Measurements from ENCODE around the gene TRIM44. TPM values are rescaled to one million over a fixed set of nuclear protein-coding genes. Genes with fewer than 3 reads are reported as not detected.

TRIM44 gene
- total RNA-seq, 4 donors from 2014 or later, result 35.6 to 70.6 (median 43.2) TPM

DNA sequence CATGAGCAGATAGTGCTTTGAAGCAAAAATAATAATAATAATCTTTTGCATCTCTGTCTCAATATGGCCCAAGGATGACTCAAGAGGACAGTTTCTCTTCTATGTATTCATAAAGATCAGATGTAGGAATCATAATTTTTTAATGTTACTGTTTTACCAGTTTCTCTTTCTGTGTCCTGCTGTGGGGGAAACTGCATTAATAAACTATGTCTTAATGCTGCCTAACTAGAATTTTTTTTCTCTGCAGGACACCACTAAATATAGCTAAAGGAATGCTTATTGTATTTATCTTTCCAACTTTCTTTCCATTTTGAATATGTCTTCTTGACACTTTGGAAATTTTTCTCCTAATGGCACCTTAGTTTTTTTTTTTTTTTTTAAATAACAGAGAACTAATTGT is 37.8 kb upstream of the TRIM44 start:
- no peak overlapping the region for H3K27ac ChIP-seq
- ATAC-seq, result no peak
- H3K9me3 ChIP-seq, result no peaks in the 10 kb centered on the region
- peaks cover 0 to 6% (median 3%) of the 10 kb centered on the region in 3 donors for H3K4me1 ChIP-seq
- no peak for TF ChIP-seq EP300 (IDR thresholded peaks at IDR 0.05)
- TF ChIP-seq CTCF (IDR thresholded peaks at IDR 0.05), result no peak
- no peak overlapping the region for H3K4me3 ChIP-seq
- peaks cover 50% of the 10 kb centered on the region for H3K27me3 ChIP-seq
- no peaks in the 10 kb centered on the region for H3K36me3 ChIP-seq

GRCh38 chr11:35626501-35626900 is 36.1 kb upstream of the TRIM44 start:
- no peak for TF ChIP-seq EP300 (IDR thresholded peaks at IDR 0.05)
- no peak for TF ChIP-seq POLR2AphosphoS5 (IDR thresholded peaks at IDR 0.05)
- no peak for TF ChIP-seq POLR2A (IDR thresholded peaks at IDR 0.05)
- TF ChIP-seq CTCF (IDR thresholded peaks at IDR 0.05), result no peak
- peaks cover 36% of the 10 kb centered on the region for H3K27me3 ChIP-seq
- H3K4me1 ChIP-seq, result no peaks in the 10 kb centered on the region
- H3K36me3 ChIP-seq, result no peaks in the 10 kb centered on the region
- H3K27ac ChIP-seq, result no peak overlapping the region
- H3K9me3 ChIP-seq, result no peaks in the 10 kb centered on the region
- WGBS, 2 donors (ENCODE audit: low coverage in 1 of 2), result 71 to 100% methylated on average over 2 of the region's 2 CpGs
- no peak for ATAC-seq
- H3K4me3 ChIP-seq, result no peak overlapping the region

DNA sequence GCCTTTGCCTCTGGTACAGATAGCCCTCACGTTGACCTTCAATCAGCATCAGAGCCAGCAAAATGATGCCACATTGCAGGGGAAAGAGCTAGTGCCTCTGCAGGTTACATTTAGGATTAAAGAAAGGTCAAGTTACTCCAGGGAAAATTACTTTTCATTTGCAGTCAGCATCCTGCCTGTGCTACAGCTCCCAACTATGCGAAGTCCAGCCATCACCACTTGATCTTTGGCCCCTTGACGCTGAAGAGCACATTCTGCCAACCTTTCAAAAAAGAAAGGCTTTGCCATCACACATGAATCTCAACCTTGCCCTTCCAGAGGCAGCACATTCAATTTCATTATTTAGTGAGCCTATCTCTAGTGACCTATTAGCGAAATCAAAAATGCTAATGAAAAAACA is 33.1 kb upstream of the TRIM44 start:
- H3K4me1 ChIP-seq, result no peaks in the 10 kb centered on the region
- no peak overlapping the region for H3K4me3 ChIP-seq
- TF ChIP-seq EP300 (IDR thresholded peaks at IDR 0.05), result no peak
- TF ChIP-seq POLR2A (IDR thresholded peaks at IDR 0.05), result no peak
- TF ChIP-seq CTCF (IDR thresholded peaks at IDR 0.05), result no peak
- TF ChIP-seq POLR2AphosphoS5 (IDR thresholded peaks at IDR 0.05), result no peak
- peaks cover 38% of the 10 kb centered on the region for H3K27me3 ChIP-seq
- H3K36me3 ChIP-seq, result no peaks in the 10 kb centered on the region
- ATAC-seq, result no peak
- no peaks in the 10 kb centered on the region for H3K9me3 ChIP-seq
- H3K27ac ChIP-seq, result no peak overlapping the region
- WGBS, 2 donors (ENCODE audit: low coverage in 1 of 2), result 90 to 92% methylated on average over 3 to 4 of the region's 4 CpGs

GRCh38 chr11:35629914-35630313 is 32.7 kb upstream of the TRIM44 start:
- H3K4me1 ChIP-seq, result no peaks in the 10 kb centered on the region
- peaks cover 39% of the 10 kb centered on the region for H3K27me3 ChIP-seq
- no peak overlapping the region for H3K27ac ChIP-seq
- no peaks in the 10 kb centered on the region for H3K9me3 ChIP-seq
- 40 to 45% methylated on average over 3 to 6 of the region's 6 CpGs for WGBS, 2 donors (ENCODE audit: low coverage in 1 of 2)
- H3K4me3 ChIP-seq, result no peak overlapping the region
- H3K36me3 ChIP-seq, result no peaks in the 10 kb centered on the region
- TF ChIP-seq CTCF (IDR thresholded peaks at IDR 0.05), result no peak
- TF ChIP-seq EP300 (IDR thresholded peaks at IDR 0.05), result no peak
- TF ChIP-seq POLR2AphosphoS5 (IDR thresholded peaks at IDR 0.05), result no peak
- no peak for TF ChIP-seq POLR2A (IDR thresholded peaks at IDR 0.05)
- no peak for ATAC-seq

DNA sequence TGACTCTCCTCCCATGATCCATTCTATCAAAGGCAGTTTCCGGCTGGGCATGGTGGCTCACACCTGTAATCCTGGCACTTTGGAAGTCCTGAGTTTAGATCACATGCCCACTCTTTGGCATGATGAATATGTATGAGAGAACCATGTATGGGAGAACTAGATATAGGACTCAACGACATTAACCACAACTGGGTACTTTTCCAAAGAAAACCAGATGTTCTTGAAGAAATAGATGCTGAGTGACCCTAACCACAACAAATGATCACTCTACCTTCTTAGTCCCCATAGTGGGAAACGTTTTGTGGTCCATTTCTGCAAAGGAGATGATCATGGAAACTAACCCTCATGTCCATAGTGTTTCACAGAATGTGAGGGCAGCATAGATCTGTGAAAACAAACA is 30.7 kb upstream of the TRIM44 start:
- ATAC-seq, result no peak
- H3K4me3 ChIP-seq, result no peak overlapping the region
- 75 to 87% methylated on average over 2 to 3 of the region's 3 CpGs for WGBS, 2 donors (ENCODE audit: low coverage in 1 of 2)
- H3K27me3 ChIP-seq, result peaks cover 48% of the 10 kb centered on the region
- H3K9me3 ChIP-seq, result no peaks in the 10 kb centered on the region
- H3K4me1 ChIP-seq, result no peaks in the 10 kb centered on the region
- H3K27ac ChIP-seq, result no peak overlapping the region
- TF ChIP-seq POLR2A (IDR thresholded peaks at IDR 0.05) (no peak), EP300 (IDR thresholded peaks at IDR 0.05) (no peak), CTCF (IDR thresholded peaks at IDR 0.05) (no peak), POLR2AphosphoS5 (IDR thresholded peaks at IDR 0.05) (no peak)
- H3K36me3 ChIP-seq, result no peaks in the 10 kb centered on the region
